HepG2 (cell line): ENCODE measurements around the gene TLDC2. TPM values are rescaled to one million over a fixed set of nuclear protein-coding genes. Genes with fewer than 3 reads are reported as not detected.

Experiments
- ATF1 ChIP-seq: IDR thresholded peaks from 2 replicates; pipeline ENCODE4 v1.6.1; 2016; ENCODE audit warnings: mild to moderate bottlenecking, control low read depth
- CCAR2 ChIP-seq: fragments of 200-400 bp; formaldehyde crosslinking; optimal IDR thresholded peaks from 2 replicates; pipeline ENCODE3; 2018; ENCODE audit warnings: low read depth, mild to moderate bottlenecking, low read length, moderate library complexity
- CEBPG ChIP-seq: IDR thresholded peaks from 2 replicates; pipeline ENCODE4 v1.6.1; 2016
- CENPT ChIP-seq: sonication (generic); formaldehyde crosslinking; IDR thresholded peaks from 2 replicates; pipeline ENCODE4 v1.8.0; 2022; ENCODE audit warnings: low read depth, mild to moderate bottlenecking, moderate library complexity, missing genetic modification reagents
- CHCHD3 ChIP-seq: sonication (generic); formaldehyde crosslinking; IDR thresholded peaks from 2 replicates; pipeline ENCODE4 v1.8.0; 2022; ENCODE audit warnings: mild to moderate bottlenecking, missing genetic modification reagents, moderate library complexity
- DR1 ChIP-seq: sonication (generic); formaldehyde crosslinking; IDR thresholded peaks from 2 replicates; pipeline ENCODE4 v1.8.0; 2021; ENCODE audit warnings: mild to moderate bottlenecking, missing genetic modification reagents, inconsistent platforms
- EED ChIP-seq: sonication (generic); formaldehyde crosslinking; IDR thresholded peaks from 2 replicates; pipeline ENCODE4 v1.5.0; 2020; ENCODE audit warnings: mild to moderate bottlenecking, missing genetic modification reagents
- GZF1 ChIP-seq: sonication (generic); formaldehyde crosslinking; IDR thresholded peaks from 2 replicates; pipeline ENCODE4 v1.5.1; 2020; ENCODE audit warnings: mild to moderate bottlenecking, missing genetic modification reagents
- JARID2 ChIP-seq: sonication (generic); formaldehyde crosslinking; IDR thresholded peaks from 2 replicates; pipeline ENCODE4 v1.8.1; 2023; ENCODE audit warnings: missing genetic modification reagents, inconsistent platforms; ENCODE audit not compliant: insufficient replicate concordance
- MED8 ChIP-seq: sonication (generic); formaldehyde crosslinking; IDR thresholded peaks from 2 replicates; pipeline ENCODE4 v1.8.1; 2023; ENCODE audit warnings: mild to moderate bottlenecking, missing genetic modification reagents; ENCODE audit not compliant: insufficient replicate concordance
- MIER2 ChIP-seq: IDR thresholded peaks from 2 replicates; pipeline ENCODE4 v1.6.1; 2016; ENCODE audit warnings: missing biosample characterization, missing genetic modification reagents
- MXI1 ChIP-seq: IDR thresholded peaks from 3 replicates; pipeline ENCODE4 v1.6.1; 2012; ENCODE audit warnings: low read depth, low read length, inconsistent platforms, borderline replicate concordance
- NFE2 ChIP-seq: sonication (generic); formaldehyde crosslinking; IDR thresholded peaks from 2 replicates; pipeline ENCODE4 v1.4.0; 2020; ENCODE audit warnings: missing genetic modification reagents
- SP1 ChIP-seq, 2 experiments: fragments of 450-650 bp in 1 of 2; sonication (generic) in 1 of 2; formaldehyde crosslinking in 1 of 2; IDR thresholded peaks; 2 replicates each; pipeline versions ENCODE4 v1.4.0 to v1.6.1; 2016 to 2020; ENCODE audit warnings: missing genetic modification reagents in 1 of 2
- SP140L ChIP-seq: sonication (generic); formaldehyde crosslinking; IDR thresholded peaks from 2 replicates; pipeline ENCODE4 v1.4.0; 2020; ENCODE audit warnings: missing genetic modification reagents, borderline replicate concordance
- TOE1 ChIP-seq: sonication (generic); formaldehyde crosslinking; IDR thresholded peaks from 2 replicates; pipeline ENCODE4 v1.4.0; 2020; ENCODE audit warnings: mild to moderate bottlenecking, missing genetic modification reagents
- ZKSCAN8 ChIP-seq: IDR thresholded peaks from 2 replicates; pipeline ENCODE4 v1.6.1; 2016; ENCODE audit warnings: borderline replicate concordance, missing genetic modification reagents, missing compliant biosample characterization
- ZNF12 ChIP-seq: sonication (generic); formaldehyde crosslinking; IDR thresholded peaks from 2 replicates; pipeline ENCODE4 v1.5.0; 2020; ENCODE audit warnings: missing genetic modification reagents
- ZNF136 ChIP-seq: sonication (generic); formaldehyde crosslinking; IDR thresholded peaks from 2 replicates; pipeline ENCODE4 v1.8.1; 2022; ENCODE audit warnings: low read depth, mild to moderate bottlenecking, moderate library complexity, missing genetic modification reagents
- ZNF296 ChIP-seq: sonication (generic); formaldehyde crosslinking; conservative IDR thresholded peaks from 2 replicates; pipeline ENCODE4 v1.5.0; 2020; ENCODE audit warnings: mild to moderate bottlenecking, missing genetic modification reagents
- ZNF382 ChIP-seq: sonication (generic); formaldehyde crosslinking; IDR thresholded peaks from 2 replicates; pipeline ENCODE4 v1.5.0; 2020; ENCODE audit warnings: missing genetic modification reagents, mild to moderate bottlenecking, borderline replicate concordance
- ZNF546 ChIP-seq: sonication (generic); formaldehyde crosslinking; conservative IDR thresholded peaks from 2 replicates; pipeline ENCODE4 v1.8.1; 2023; ENCODE audit warnings: mild to moderate bottlenecking, missing genetic modification reagents
- ZNF644 ChIP-seq: IDR thresholded peaks from 2 replicates; pipeline ENCODE4 v1.6.1; 2016; ENCODE audit warnings: low read depth
- ZNF788 ChIP-seq: sonication (generic); formaldehyde crosslinking; IDR thresholded peaks from 2 replicates; pipeline ENCODE4 v1.5.0; 2020; ENCODE audit warnings: mild to moderate bottlenecking, missing genetic modification reagents, borderline replicate concordance
- polyA plus RNA-seq, 8 experiments: library from polyadenylated mRNA; depleted of rRNA in 3 of 8; stranded (reverse) in 7 of 8; unstranded in 1 of 8; fragments of >200 nt; fragmentation: Illumina TruSeq in 4 of 8; extraction: Trizol in 4 of 8; gene quantifications; 2 replicates each; pipeline versions ENCODE4 v1.2.1 to v1.2.3, GENCODE V29; 2011 to 2016; ENCODE audit warnings: low read depth in 4 of 8, missing spikeins in 1 of 8, mixed read lengths in 1 of 8; ENCODE audit not compliant: insufficient read depth in 1 of 8
- total RNA-seq, 5 experiments: library from RNA; depleted of rRNA; stranded (reverse); fragments of >200 nt; fragmentation: Illumina TruSeq; extraction: Trizol; gene quantifications; 2 replicates each; pipeline ENCODE4 v1.2.3, GENCODE V29; 2016; ENCODE audit warnings: low read depth in 1 of 5
- TF ChIP-seq, protein P1 (sequence below): sonication (generic); formaldehyde crosslinking; IDR thresholded peaks from 2 replicates; pipeline ENCODE4 v1.8.1; 2023; ENCODE audit warnings: mild to moderate bottlenecking, missing genetic modification reagents, borderline replicate concordance
- TF ChIP-seq, protein P2 (sequence below): sonication (generic); formaldehyde crosslinking; IDR thresholded peaks from 2 replicates; pipeline ENCODE4 v1.8.0; 2022; ENCODE audit warnings: missing genetic modification reagents, low read depth, mild to moderate bottlenecking, borderline replicate concordance
- TF ChIP-seq, protein P3 (sequence below): sonication (generic); formaldehyde crosslinking; IDR thresholded peaks from 2 replicates; pipeline ENCODE4 v1.4.0; 2020; ENCODE audit warnings: mild to moderate bottlenecking, missing genetic modification reagents
- TF ChIP-seq, protein P4 (sequence below): sonication (generic); formaldehyde crosslinking; conservative IDR thresholded peaks from 2 replicates; pipeline ENCODE4 v1.5.0; 2020; ENCODE audit warnings: missing genetic modification reagents
- TF ChIP-seq, protein P5 (sequence below): sonication (generic); formaldehyde crosslinking; IDR thresholded peaks from 2 replicates; pipeline ENCODE4 v1.8.0; 2022; ENCODE audit warnings: missing genetic modification reagents, mild to moderate bottlenecking, moderate library complexity, borderline replicate concordance

The TLDC2 gene
- total and polyA plus RNA-seq, 2 of the 13 experiments (the other 11 are each of a cell fraction or from before 2014, with no cell fraction given) = 1.5 to 1.6 TPM

DNA sequence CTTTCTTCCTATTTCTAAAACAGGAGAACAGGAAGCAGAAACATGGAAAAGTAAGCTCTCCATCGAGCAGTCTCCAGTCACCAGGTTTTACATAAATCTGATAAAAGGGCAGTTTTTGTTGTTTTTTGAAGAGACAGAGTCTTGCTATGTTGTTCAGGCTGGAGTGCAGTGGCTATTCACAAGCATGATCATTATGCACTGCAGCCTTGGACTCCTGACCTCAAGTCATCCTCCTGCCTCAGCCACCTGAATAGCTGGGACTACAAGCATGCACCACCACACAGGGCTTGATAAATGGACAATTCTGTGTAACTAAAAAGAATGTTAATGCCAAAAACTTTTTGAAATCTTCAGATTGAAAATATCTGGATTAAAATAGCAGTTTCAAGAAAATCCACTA, 51.8 kb downstream of the TLDC2 start (continued):
- TF ChIP-seq ZNF382 = no peak
- TF ChIP-seq MED8 = no peak
- peak; percentile 86 for TF ChIP-seq ZKSCAN8 (CRISPR knock-in tag)
- 0 out of 2 replicates have a peak, but pooled peaks have one; percentile 58 for TF ChIP-seq ZNF644 (CRISPR knock-in tag)
- TF ChIP-seq GZF1 = no peak
- TF ChIP-seq SP1 (IDR thresholded peaks at IDR 0.05) = no peak
- TF ChIP-seq SP1 (CRISPR knock-in tag; IDR thresholded peaks at IDR 0.05) = no peak
- no peak for TF ChIP-seq CCAR2
- TF ChIP-seq, protein P1, sequence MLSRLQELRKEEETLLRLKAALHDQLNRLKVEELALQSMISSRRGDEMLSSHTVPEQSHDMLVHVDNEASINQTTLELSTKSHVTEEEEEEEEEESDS = no peak
- peak; percentile 43; the same call in 1 of the 2 replicates for TF ChIP-seq MIER2 (CRISPR knock-in tag)
- no peak for TF ChIP-seq ZNF788 (CRISPR knock-in tag)
- no peak for TF ChIP-seq ZNF296 (CRISPR knock-in tag)
- peak; percentile 37; the same call in 1 of the 2 replicates for TF ChIP-seq ATF1 (CRISPR knock-in tag)
- TF ChIP-seq CEBPG = 0 out of 2 replicates have a peak, but pooled peaks have one; percentile 4
- TF ChIP-seq ZNF12 (CRISPR knock-in tag) = no peak
- no peak for TF ChIP-seq MXI1
- TF ChIP-seq, protein P2, sequence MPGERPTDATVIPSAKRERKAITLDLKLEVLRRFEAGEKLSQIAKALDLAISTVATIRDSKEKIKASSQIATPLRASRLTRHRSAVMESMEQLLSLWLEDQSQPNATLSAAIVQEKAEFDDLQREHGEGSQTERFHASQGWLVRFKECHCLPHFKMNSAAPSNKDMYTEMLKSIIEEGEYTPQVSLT = no peak
- no peak for TF ChIP-seq JARID2 (CRISPR knock-in tag)
- no peak for TF ChIP-seq ZNF136 (CRISPR knock-in tag)
- TF ChIP-seq, protein P3, sequence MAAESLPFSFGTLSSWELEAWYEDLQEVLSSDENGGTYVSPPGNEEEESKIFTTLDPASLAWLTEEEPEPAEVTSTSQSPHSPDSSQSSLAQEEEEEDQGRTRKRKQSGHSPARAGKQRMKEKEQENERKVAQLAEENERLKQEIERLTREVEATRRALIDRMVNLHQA = no peak
- no peak for TF ChIP-seq DR1 (CRISPR knock-in tag)
- TF ChIP-seq ZNF546 = no peak
- no peak for TF ChIP-seq CENPT
- no peak for TF ChIP-seq CHCHD3 (CRISPR knock-in tag)
- no peak for TF ChIP-seq NFE2 (CRISPR knock-in tag)
- no peak for TF ChIP-seq TOE1
- TF ChIP-seq EED (CRISPR knock-in tag) = no peak
- TF ChIP-seq SP140L (CRISPR knock-in tag) = 0 out of 2 replicates have a peak, but pooled peaks have one; percentile 40
- TF ChIP-seq, protein P4, sequence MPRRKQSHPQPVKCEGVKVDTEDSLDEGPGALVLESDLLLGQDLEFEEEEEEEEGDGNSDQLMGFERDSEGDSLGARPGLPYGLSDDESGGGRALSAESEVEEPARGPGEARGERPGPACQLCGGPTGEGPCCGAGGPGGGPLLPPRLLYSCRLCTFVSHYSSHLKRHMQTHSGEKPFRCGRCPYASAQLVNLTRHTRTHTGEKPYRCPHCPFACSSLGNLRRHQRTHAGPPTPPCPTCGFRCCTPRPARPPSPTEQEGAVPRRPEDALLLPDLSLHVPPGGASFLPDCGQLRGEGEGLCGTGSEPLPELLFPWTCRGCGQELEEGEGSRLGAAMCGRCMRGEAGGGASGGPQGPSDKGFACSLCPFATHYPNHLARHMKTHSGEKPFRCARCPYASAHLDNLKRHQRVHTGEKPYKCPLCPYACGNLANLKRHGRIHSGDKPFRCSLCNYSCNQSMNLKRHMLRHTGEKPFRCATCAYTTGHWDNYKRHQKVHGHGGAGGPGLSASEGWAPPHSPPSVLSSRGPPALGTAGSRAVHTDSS (CRISPR knock-in tag) = no peak
- TF ChIP-seq, protein P5, sequence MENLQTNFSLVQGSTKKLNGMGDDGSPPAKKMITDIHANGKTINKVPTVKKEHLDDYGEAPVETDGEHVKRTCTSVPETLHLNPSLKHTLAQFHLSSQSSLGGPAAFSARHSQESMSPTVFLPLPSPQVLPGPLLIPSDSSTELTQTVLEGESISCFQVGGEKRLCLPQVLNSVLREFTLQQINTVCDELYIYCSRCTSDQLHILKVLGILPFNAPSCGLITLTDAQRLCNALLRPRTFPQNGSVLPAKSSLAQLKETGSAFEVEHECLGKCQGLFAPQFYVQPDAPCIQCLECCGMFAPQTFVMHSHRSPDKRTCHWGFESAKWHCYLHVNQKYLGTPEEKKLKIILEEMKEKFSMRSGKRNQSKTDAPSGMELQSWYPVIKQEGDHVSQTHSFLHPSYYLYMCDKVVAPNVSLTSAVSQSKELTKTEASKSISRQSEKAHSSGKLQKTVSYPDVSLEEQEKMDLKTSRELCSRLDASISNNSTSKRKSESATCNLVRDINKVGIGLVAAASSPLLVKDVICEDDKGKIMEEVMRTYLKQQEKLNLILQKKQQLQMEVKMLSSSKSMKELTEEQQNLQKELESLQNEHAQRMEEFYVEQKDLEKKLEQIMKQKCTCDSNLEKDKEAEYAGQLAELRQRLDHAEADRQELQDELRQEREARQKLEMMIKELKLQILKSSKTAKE (CRISPR knock-in tag) = no peak
